Calu3 (cell line): ENCODE results near the gene ADGRE1. TPM values are rescaled to one million over a fixed set of nuclear protein-coding genes. Genes with fewer than 3 reads are reported as not detected.

Experiments used
- BruUV-seq: library from RNA; stranded (reverse); fragments of 400-500 nt; replicated peaks from 2 replicates; lab custom pipeline; 2021; lab: Mats Ljungman, UMichigan
- CTCF ChIA-PET: fragments of 300-600 bp; sonication (Branson Sonifier 250); formaldehyde crosslinking; loops from one replicate; lab custom pipeline; 2022; ENCODE audit warnings: antibody characterized with exemption; lab: Charles Lee
- DNase-seq: peaks from one replicate; pipeline ENCODE4 v3.0.0; 2022
- H3K27ac Mint-ChIP-seq: one replicate; pipeline ENCODE4 v1.8.0; 2022; ENCODE audit warnings: mixed read lengths; ENCODE audit not compliant: unreplicated experiment
- H3K27me3 Mint-ChIP-seq: one replicate; pipeline ENCODE4 v1.8.0; 2022; ENCODE audit warnings: mixed read lengths; ENCODE audit not compliant: unreplicated experiment
- H3K36me3 Mint-ChIP-seq: one replicate; pipeline ENCODE4 v1.8.0; 2022; ENCODE audit warnings: mild to moderate bottlenecking, moderate library complexity, mixed read lengths; ENCODE audit not compliant: insufficient read depth, unreplicated experiment
- H3K4me1 Mint-ChIP-seq: one replicate; pipeline ENCODE4 v1.8.0; 2022; ENCODE audit warnings: mild to moderate bottlenecking, low read depth, mixed read lengths; ENCODE audit not compliant: unreplicated experiment
- H3K4me3 Mint-ChIP-seq: one replicate; pipeline ENCODE4 v1.8.0; 2022; ENCODE audit warnings: mild to moderate bottlenecking, low read depth, moderate library complexity, mixed read lengths; ENCODE audit not compliant: unreplicated experiment
- H3K9me3 Mint-ChIP-seq: one replicate; pipeline ENCODE4 v1.8.0; 2022; ENCODE audit warnings: low read depth, mixed read lengths; ENCODE audit not compliant: unreplicated experiment
- intact Hi-C: fragments of 100-400 bp; cut with micrococcal nuclease; formaldehyde crosslinking; loops from one replicate; pipeline ENCODE4 v1.10.0; 2022; ENCODE audit not compliant: unreplicated experiment
- total RNA-seq: library from RNA; stranded (reverse); gene quantifications from 2 replicates; pipeline ENCODE4 v1.2.3, GENCODE V29; 2022
- TF ChIP-seq, protein P1 (sequence below): fragments of 200-600 bp; IDR thresholded peaks from one replicate; pipeline ENCODE4 v1.8.0; 2022; ENCODE audit warnings: antibody characterized with exemption; ENCODE audit not compliant: unreplicated experiment

The ADGRE1 gene
- total RNA-seq, 1 experiment from 2014 or later = not detected

DNA sequence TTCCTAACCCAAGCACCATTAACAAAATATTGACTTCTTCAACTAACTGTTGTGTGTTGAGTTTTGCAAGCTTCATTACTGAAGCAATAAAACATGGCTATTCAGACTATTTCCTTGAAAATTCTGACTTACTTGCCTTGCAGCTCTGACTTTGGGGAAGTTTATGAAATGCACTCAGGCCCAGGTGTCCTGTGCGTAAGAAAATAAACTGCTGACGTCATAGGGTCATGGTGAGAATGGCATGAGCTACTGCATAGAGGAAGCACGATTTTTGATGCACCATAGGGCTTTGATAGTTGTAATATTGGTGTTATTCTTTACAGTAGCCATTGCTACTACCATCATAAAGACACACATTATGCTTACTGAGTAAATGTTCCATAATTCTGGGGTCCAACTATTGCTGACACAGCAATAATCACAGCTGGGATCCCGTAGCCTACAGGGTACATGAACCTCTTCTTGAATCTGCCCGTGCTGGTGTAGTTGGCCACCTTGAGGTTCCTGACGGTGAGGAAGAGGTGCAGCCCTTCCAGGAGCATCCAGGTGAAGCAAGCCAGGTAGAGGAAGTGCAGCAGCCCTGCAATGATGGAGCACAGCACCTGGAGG, 76.0 kb downstream of the ADGRE1 start:
- no peak overlapping the region for H3K27ac Mint-ChIP-seq
- H3K36me3 Mint-ChIP-seq = no peaks in the 10 kb centered on the region
- CTCF ChIA-PET = interaction anchor here (0.5 to 1.0 kb wide), 3 partner anchors 21 to 1770 kb away, joined by 3 to 5 read pairs (median 4); no protein-coding TSS in a partner anchor
- no peaks in the 10 kb centered on the region for H3K4me1 Mint-ChIP-seq
- H3K9me3 Mint-ChIP-seq = no peaks in the 10 kb centered on the region
- H3K4me3 Mint-ChIP-seq = no peak overlapping the region
- intact Hi-C loops = no loop called here
- BruUV-seq = no TSS peak
- peaks cover 16% of the 10 kb centered on the region for H3K27me3 Mint-ChIP-seq
- TF ChIP-seq, protein P1, sequence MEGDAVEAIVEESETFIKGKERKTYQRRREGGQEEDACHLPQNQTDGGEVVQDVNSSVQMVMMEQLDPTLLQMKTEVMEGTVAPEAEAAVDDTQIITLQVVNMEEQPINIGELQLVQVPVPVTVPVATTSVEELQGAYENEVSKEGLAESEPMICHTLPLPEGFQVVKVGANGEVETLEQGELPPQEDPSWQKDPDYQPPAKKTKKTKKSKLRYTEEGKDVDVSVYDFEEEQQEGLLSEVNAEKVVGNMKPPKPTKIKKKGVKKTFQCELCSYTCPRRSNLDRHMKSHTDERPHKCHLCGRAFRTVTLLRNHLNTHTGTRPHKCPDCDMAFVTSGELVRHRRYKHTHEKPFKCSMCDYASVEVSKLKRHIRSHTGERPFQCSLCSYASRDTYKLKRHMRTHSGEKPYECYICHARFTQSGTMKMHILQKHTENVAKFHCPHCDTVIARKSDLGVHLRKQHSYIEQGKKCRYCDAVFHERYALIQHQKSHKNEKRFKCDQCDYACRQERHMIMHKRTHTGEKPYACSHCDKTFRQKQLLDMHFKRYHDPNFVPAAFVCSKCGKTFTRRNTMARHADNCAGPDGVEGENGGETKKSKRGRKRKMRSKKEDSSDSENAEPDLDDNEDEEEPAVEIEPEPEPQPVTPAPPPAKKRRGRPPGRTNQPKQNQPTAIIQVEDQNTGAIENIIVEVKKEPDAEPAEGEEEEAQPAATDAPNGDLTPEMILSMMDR = no peak
- DNase-seq = no peak

DNA sequence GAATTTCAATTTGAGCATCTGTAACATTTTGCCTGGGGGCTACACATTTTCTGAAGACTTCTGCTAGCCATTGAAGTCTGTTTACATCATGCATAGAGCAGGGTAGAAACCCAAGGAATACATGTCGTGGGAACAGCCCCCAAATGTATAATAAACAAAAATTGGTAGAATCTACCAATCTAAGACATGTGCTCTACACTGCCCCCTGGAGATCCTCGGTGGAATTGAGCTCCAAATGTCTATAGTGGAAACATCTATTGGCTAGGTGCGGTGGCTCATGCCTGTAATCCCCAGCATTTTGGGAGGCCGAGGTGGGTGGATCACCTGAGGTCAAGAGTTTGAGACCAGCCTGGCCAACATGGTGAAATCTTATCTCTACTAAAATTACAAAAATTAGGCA, 76.6 kb downstream of the ADGRE1 start:
- H3K36me3 Mint-ChIP-seq = no peaks in the 10 kb centered on the region
- no peaks in the 10 kb centered on the region for H3K9me3 Mint-ChIP-seq
- intact Hi-C loops = no loop called here
- CTCF ChIA-PET = interaction anchor here (0.5 to 1.0 kb wide), 2 partner anchors 21 to 1771 kb away, joined by 3 to 4 read pairs; no protein-coding TSS in a partner anchor
- BruUV-seq = no TSS peak
- H3K4me3 Mint-ChIP-seq = no peak overlapping the region
- no peak for DNase-seq
- TF ChIP-seq, protein P1 = no peak
- peaks cover 19% of the 10 kb centered on the region for H3K27me3 Mint-ChIP-seq
- H3K4me1 Mint-ChIP-seq = no peaks in the 10 kb centered on the region
- no peak overlapping the region for H3K27ac Mint-ChIP-seq

DNA sequence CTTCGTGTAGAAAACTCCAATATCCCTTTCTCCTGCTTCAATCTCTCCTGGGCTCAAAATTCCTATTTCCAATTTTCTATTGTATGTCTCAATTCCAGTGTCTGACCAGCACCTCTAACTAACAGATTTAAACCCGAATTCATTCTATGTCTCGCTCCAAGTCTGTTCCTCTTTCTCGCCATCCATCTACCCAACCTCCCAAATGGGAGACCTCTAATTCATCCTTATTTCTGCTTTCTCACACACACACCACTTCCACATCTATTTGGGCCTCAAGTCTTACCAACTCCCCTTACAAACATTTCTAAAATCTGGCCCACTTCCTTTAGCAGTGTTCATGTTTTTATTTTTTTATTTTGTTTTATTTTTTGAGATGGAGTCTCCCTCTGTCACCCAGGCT, 80.6 kb downstream of the ADGRE1 start:
- Mint-ChIP-seq H3K36me3 (no peaks in the 10 kb centered on the region), H3K27me3 (peaks cover 19% of the 10 kb centered on the region), H3K9me3 (no peaks in the 10 kb centered on the region), H3K27ac (no peak overlapping the region), H3K4me3 (no peak overlapping the region), H3K4me1 (no peaks in the 10 kb centered on the region)
- intact Hi-C loops = no loop called here
- TF ChIP-seq, protein P1 = no peak
- CTCF ChIA-PET = no interaction called here
- DNase-seq = no peak
- BruUV-seq = no TSS peak

DNA sequence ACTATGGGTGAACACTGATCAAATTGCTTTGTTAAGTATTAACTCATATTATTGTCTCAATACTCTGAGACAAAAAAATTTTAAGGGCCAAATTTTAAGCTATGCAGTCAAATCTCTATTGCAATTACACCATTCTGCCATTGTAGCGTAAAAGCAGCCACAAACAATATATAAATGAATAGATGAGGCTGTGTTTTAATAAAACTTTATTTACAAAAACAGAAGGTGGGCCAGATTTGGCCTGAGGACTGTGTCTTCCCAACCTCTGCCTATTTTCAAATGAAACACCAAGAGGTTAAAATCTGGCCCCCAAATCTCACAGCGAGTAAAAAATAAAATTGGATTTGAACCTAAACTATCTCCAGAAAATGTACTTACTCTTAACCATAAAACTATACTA, 82.1 kb downstream of the ADGRE1 start:
- no peaks in the 10 kb centered on the region for H3K9me3 Mint-ChIP-seq
- H3K36me3 Mint-ChIP-seq = no peaks in the 10 kb centered on the region
- no TSS peak for BruUV-seq
- TF ChIP-seq, protein P1 = no peak
- CTCF ChIA-PET = interaction anchor here (0.8 kb wide), 1 partner anchor 130 kb away, joined by 4 read pairs; no protein-coding TSS in a partner anchor
- H3K27me3 Mint-ChIP-seq = peaks cover 19% of the 10 kb centered on the region
- no peaks in the 10 kb centered on the region for H3K4me1 Mint-ChIP-seq
- intact Hi-C loops = no loop called here
- H3K4me3 Mint-ChIP-seq = no peak overlapping the region
- H3K27ac Mint-ChIP-seq = no peak overlapping the region
- DNase-seq = no peak
